NT2/D1 (cell line): ENCODE data around the gene ASS1.

Experiments used
- SUZ12 ChIP-seq: IDR thresholded peaks from 2 replicates; pipeline ENCODE4 v1.6.1; 2011; ENCODE audit not compliant: insufficient read length, insufficient read depth; ENCODE audit errors: extremely low read depth
- ZNF274 ChIP-seq: IDR thresholded peaks from 2 replicates; pipeline ENCODE4 v1.6.1; 2011; ENCODE audit warnings: mild to moderate bottlenecking, low read depth, low read length

DNA sequence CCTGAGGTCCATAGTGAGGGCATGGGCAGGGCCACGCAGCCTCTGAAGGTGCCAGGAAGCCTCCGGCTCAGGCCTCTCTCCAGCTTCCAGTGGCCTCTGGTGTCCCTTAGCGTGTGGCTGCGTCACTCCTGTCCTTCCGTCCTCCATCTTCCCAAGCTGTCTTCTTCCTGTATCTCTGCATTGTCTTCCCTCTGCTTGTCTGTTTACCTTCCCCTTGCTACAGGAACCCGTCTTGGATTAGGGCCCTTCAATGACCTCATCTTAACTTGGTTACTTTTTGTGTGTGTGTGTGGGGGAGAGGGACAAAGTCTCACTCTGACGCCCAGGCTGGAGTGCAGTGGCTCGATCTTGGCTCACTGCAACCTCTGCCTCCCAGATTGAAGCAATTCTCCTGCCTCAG is 14.4 kb downstream of the ASS1 start:
- TF ChIP-seq ZNF274: no peak
- no peak for TF ChIP-seq SUZ12
